Brain microvascular endothelial cell (primary cell): ENCODE results near the gene ACTA2.

Experiments used
- DNase-seq: peaks from one replicate; pipeline ENCODE4 v3.0.0-alpha.2; 2020
- H3K27ac ChIP-seq: fragments of 250-450 bp; sonication (Bioruptor Pico); 2 replicates; pipeline ENCODE4 v1.5.1; 2020; ENCODE audit warnings: mild to moderate bottlenecking, moderate library complexity
- H3K27me3 ChIP-seq: fragments of 250-450 bp; sonication (Bioruptor Pico); replicated peaks from 2 replicates; pipeline ENCODE4 v1.5.1; 2020; ENCODE audit warnings: mild to moderate bottlenecking
- H3K36me3 ChIP-seq: fragments of 250-450 bp; sonication (Bioruptor Pico); replicated peaks from 2 replicates; pipeline ENCODE4 v1.5.1; 2020; ENCODE audit warnings: mild to moderate bottlenecking
- H3K4me3 ChIP-seq: 2 replicates; pipeline ENCODE4 v1.5.1; 2011; ENCODE audit warnings: low read depth, mild to moderate bottlenecking, control low read depth, low read length, moderate library complexity
- CTCF ChIP-seq: IDR thresholded peaks from 2 replicates; pipeline ENCODE4 v1.5.1; 2011; ENCODE audit warnings: low read depth, mild to moderate bottlenecking, moderate library complexity, low read length, control low read depth, inconsistent platforms; ENCODE audit errors: missing control alignments
- in situ Hi-C: cut with HindIII; loops from 2 replicates; pipeline ENCODE4 v1.10.0; 2017; ENCODE audit warnings: low sequenced_read_pairs, low pct_ligation_motif_present

ACTA2 gene

GRCh38 chr10:88964869-88965415, 12.4 kb upstream of the ACTA2 start:
- no peak overlapping the region for H3K27ac ChIP-seq

GRCh38 chr10:88964360-88964759, 11.8 kb upstream of the ACTA2 start:
- in situ Hi-C loops: no loop called here
- no peak for DNase-seq
- no peaks in the 10 kb centered on the region for H3K36me3 ChIP-seq
- no peak for TF ChIP-seq CTCF
- no peak overlapping the region for H3K27ac ChIP-seq
- no peak overlapping the region for H3K4me3 ChIP-seq
- no peaks in the 10 kb centered on the region for H3K27me3 ChIP-seq

More at GRCh38 chr10:88964869-88965415, 12.4 kb upstream of the ACTA2 start:
- no peak for DNase-seq
- Histone ChIP-seq H3K27me3 (no peaks in the 10 kb centered on the region), H3K36me3 (no peaks in the 10 kb centered on the region), H3K4me3 (no peak overlapping the region)
- in situ Hi-C loops: no loop called here
- TF ChIP-seq CTCF: no peak

- TF ChIP-seq CTCF: peak; percentile 18
- DNase-seq: no peak
- in situ Hi-C loops: no loop called here
- no peak overlapping the region for H3K27ac ChIP-seq
- H3K4me3 ChIP-seq: no peak overlapping the region
- H3K27me3 ChIP-seq: no peaks in the 10 kb centered on the region
- no peaks in the 10 kb centered on the region for H3K36me3 ChIP-seq
Measured at GRCh38 chr10:88963318-88963717, 10.7 kb upstream of the ACTA2 start.

GRCh38 chr10:88962336-88962735, 9.8 kb upstream of the ACTA2 start:
- DNase-seq: no peak
- no peaks in the 10 kb centered on the region for H3K36me3 ChIP-seq
- H3K27me3 ChIP-seq: no peaks in the 10 kb centered on the region
- TF ChIP-seq CTCF: no peak
- no peak overlapping the region for H3K27ac ChIP-seq
- no peak overlapping the region for H3K4me3 ChIP-seq
- in situ Hi-C loops: no loop called here

- Histone ChIP-seq H3K27me3 (no peaks in the 10 kb centered on the region), H3K4me3 (no peak overlapping the region), H3K27ac (no peak overlapping the region), H3K36me3 (no peaks in the 10 kb centered on the region)
- no peak for TF ChIP-seq CTCF
- DNase-seq: no peak
- in situ Hi-C loops: no loop called here
Measured at GRCh38 chr10:88961266-88961665, 8.7 kb upstream of the ACTA2 start.

- no peak for DNase-seq
- Histone ChIP-seq H3K36me3 (no peaks in the 10 kb centered on the region), H3K27me3 (no peaks in the 10 kb centered on the region), H3K27ac (no peak overlapping the region), H3K4me3 (no peak overlapping the region)
- no peak for TF ChIP-seq CTCF
- in situ Hi-C loops: no loop called here
Measured at GRCh38 chr10:88960802-88961201, 8.2 kb upstream of the ACTA2 start.
